GM23338 (cell line): ENCODE data around the gene MYOF. TPM values are rescaled to one million over a fixed set of nuclear protein-coding genes. Genes with fewer than 3 reads are reported as not detected.

ENCODE experiments used
- ATAC-seq: fragments of 200-7000 bp; cut with Tn5 transposase; 3 replicates; pipeline ENCODE4 v1.9.1; 2020
- DNase-seq: peaks from one replicate; pipeline ENCODE4 v3.0.0-alpha.2; 2015; ENCODE audit warnings: low spot score
- H2AFZ ChIP-seq: fragments of 200-600 bp; sonication (generic); 2 replicates; pipeline ENCODE4 v1.8.0; 2016; ENCODE audit warnings: antibody characterized with exemption, mild to moderate bottlenecking, moderate library complexity
- H3F3A ChIP-seq: fragments of 200-600 bp; sonication (generic); replicated peaks from 2 replicates; pipeline ENCODE4 v1.8.0; 2017; ENCODE audit warnings: antibody characterized with exemption, mixed run types, low read depth
- H3K27ac ChIP-seq: fragments of 200-600 bp; sonication (generic); 2 replicates; pipeline ENCODE4 v1.6.1; 2016; ENCODE audit warnings: low read depth
- H3K27me3 ChIP-seq: fragments of 200-600 bp; sonication (generic); 2 replicates; pipeline ENCODE4 v1.8.0; 2016; ENCODE audit warnings: mild to moderate bottlenecking, mixed run types, moderate library complexity; ENCODE audit not compliant: insufficient read depth
- H3K36me3 ChIP-seq: fragments of 200-600 bp; sonication (generic); 2 replicates; pipeline ENCODE4 v1.8.0; 2016; ENCODE audit warnings: mild to moderate bottlenecking; ENCODE audit not compliant: insufficient read depth
- H3K4me1 ChIP-seq: fragments of 200-600 bp; sonication (generic); 2 replicates; pipeline ENCODE4 v1.8.0; 2016; ENCODE audit warnings: mild to moderate bottlenecking, moderate library complexity; ENCODE audit not compliant: insufficient read depth
- H3K4me2 ChIP-seq: fragments of 200-600 bp; sonication (generic); 2 replicates; pipeline ENCODE4 v1.7.1; 2017; ENCODE audit warnings: mixed run types
- H3K4me3 ChIP-seq: fragments of 200-600 bp; sonication (generic); 2 replicates; pipeline ENCODE4 v1.6.1; 2016; ENCODE audit warnings: mixed run types
- H3K79me2 ChIP-seq: fragments of 200-600 bp; sonication (generic); replicated peaks from 2 replicates; pipeline ENCODE4 v1.8.0; 2017; ENCODE audit warnings: mild to moderate bottlenecking; ENCODE audit not compliant: insufficient read depth
- H3K9me2 ChIP-seq: fragments of 200-600 bp; sonication (generic); 2 replicates; pipeline ENCODE4 v1.8.0; 2017; ENCODE audit not compliant: insufficient read depth
- H4K20me1 ChIP-seq: fragments of 200-600 bp; sonication (generic); replicated peaks from 2 replicates; pipeline ENCODE4 v1.8.0; 2017; ENCODE audit warnings: mild to moderate bottlenecking; ENCODE audit not compliant: insufficient read depth
- H3K27ac Mint-ChIP-seq: 2 replicates; pipeline ENCODE4 v1.8.0; 2020; ENCODE audit warnings: inconsistent platforms, mild to moderate bottlenecking, moderate library complexity, mixed read lengths
- H3K27me3 Mint-ChIP-seq: 3 replicates; pipeline ENCODE4 v1.8.0; 2022; ENCODE audit warnings: low read depth, mild to moderate bottlenecking, moderate library complexity, mixed read lengths, inconsistent platforms; ENCODE audit not compliant: insufficient read depth, poor library complexity
- H3K36me3 Mint-ChIP-seq: 3 replicates; pipeline ENCODE4 v1.8.0; 2021; ENCODE audit warnings: low read depth, mild to moderate bottlenecking, inconsistent platforms, moderate library complexity, mixed read lengths
- H3K4me1 Mint-ChIP-seq: 3 replicates; pipeline ENCODE4 v1.8.0; 2020; ENCODE audit warnings: mild to moderate bottlenecking, inconsistent platforms, mixed read lengths
- H3K4me3 Mint-ChIP-seq: 3 replicates; pipeline ENCODE4 v1.8.0; 2021; ENCODE audit warnings: moderate library complexity, mild to moderate bottlenecking, inconsistent platforms, mixed read lengths
- H3K9me3 Mint-ChIP-seq: 3 replicates; pipeline ENCODE4 v1.8.0; 2020; ENCODE audit warnings: moderate library complexity, mild to moderate bottlenecking, inconsistent platforms, mixed read lengths
- CREB1 ChIP-seq: fragments of 250-450 bp; sonication (Bioruptor Pico); IDR thresholded peaks from 2 replicates; pipeline ENCODE4 v1.5.0; 2020; ENCODE audit warnings: low read depth, mild to moderate bottlenecking, moderate library complexity
- ETS1 ChIP-seq: IDR thresholded peaks from 2 replicates; pipeline ENCODE4 v1.6.1; 2016; ENCODE audit warnings: antibody characterized with exemption
- EZH2 ChIP-seq: fragments of 200-600 bp; sonication (generic); IDR thresholded peaks from one replicate; pipeline ENCODE4 v1.8.0; 2017; ENCODE audit warnings: antibody characterized with exemption, mild to moderate bottlenecking, low read depth; ENCODE audit not compliant: unreplicated experiment
- EZH2phosphoT487 ChIP-seq: fragments of 200-600 bp; sonication (generic); IDR thresholded peaks from one replicate; pipeline ENCODE4 v1.8.1; 2018; ENCODE audit warnings: antibody characterized with exemption; ENCODE audit not compliant: unreplicated experiment
- JUNB ChIP-seq: IDR thresholded peaks from one replicate; pipeline ENCODE4 v1.6.1; 2016; ENCODE audit warnings: antibody characterized with exemption; ENCODE audit not compliant: unreplicated experiment
- NANOG ChIP-seq: IDR thresholded peaks from 2 replicates; pipeline ENCODE4 v1.6.1; 2016; ENCODE audit warnings: antibody characterized with exemption, borderline replicate concordance
- POLR2AphosphoS5 ChIP-seq: IDR thresholded peaks from 2 replicates; pipeline ENCODE4 v1.6.1; 2016; ENCODE audit warnings: antibody characterized with exemption, low read depth
- STAT1 ChIP-seq: IDR thresholded peaks from one replicate; pipeline ENCODE4 v1.6.1; 2016; ENCODE audit warnings: antibody characterized with exemption; ENCODE audit not compliant: unreplicated experiment
- ZNF114 ChIP-seq: fragments of 250-450 bp; sonication (Bioruptor Pico); IDR thresholded peaks from 2 replicates; pipeline ENCODE4 v1.5.0; 2020; ENCODE audit warnings: mild to moderate bottlenecking, moderate library complexity
- ZNF331 ChIP-seq: fragments of 250-450 bp; sonication (Bioruptor Pico); IDR thresholded peaks from 2 replicates; pipeline ENCODE4 v1.5.0; 2020; ENCODE audit warnings: low read depth, mild to moderate bottlenecking, moderate library complexity
- ZNF462 ChIP-seq: fragments of 250-450 bp; sonication (Bioruptor Pico); IDR thresholded peaks from 2 replicates; pipeline ENCODE4 v1.5.0; 2020; ENCODE audit warnings: mild to moderate bottlenecking, moderate library complexity
- polyA plus RNA-seq: library from polyadenylated mRNA; unstranded; fragments of >200 nt; fragmentation: Nextera tagmentation; extraction: Ambion mirVana; gene quantifications from 2 replicates; pipeline ENCODE4 v1.2.1, GENCODE V29; 2016
- total RNA-seq: library from RNA; depleted of rRNA; stranded (reverse); fragments of >200 nt; shearing (Covaris generic); gene quantifications from 2 replicates; pipeline ENCODE4 v1.2.3, GENCODE V29; 2014
- TF ChIP-seq, protein P1 (sequence below): IDR thresholded peaks from one replicate; pipeline ENCODE4 v1.6.1; 2018; ENCODE audit warnings: antibody characterized with exemption; ENCODE audit not compliant: unreplicated experiment
- TF ChIP-seq, protein P2 (sequence below), 2 experiments: fragments of 200-600 bp in 1 of 2; sonication (generic) in 1 of 2; conservative IDR thresholded peaks; 2 replicates each; pipeline versions ENCODE4 v1.5.1 to v1.6.1; 2016 to 2017; ENCODE audit warnings: antibody characterized with exemption in 2 of 2, low read depth in 2 of 2, mild to moderate bottlenecking in 2 of 2, moderate library complexity in 1 of 2

Gene MYOF
- total and polyA plus RNA-seq, 2 experiments from 2014 or later, result 0.82 to 1.4 TPM

DNA sequence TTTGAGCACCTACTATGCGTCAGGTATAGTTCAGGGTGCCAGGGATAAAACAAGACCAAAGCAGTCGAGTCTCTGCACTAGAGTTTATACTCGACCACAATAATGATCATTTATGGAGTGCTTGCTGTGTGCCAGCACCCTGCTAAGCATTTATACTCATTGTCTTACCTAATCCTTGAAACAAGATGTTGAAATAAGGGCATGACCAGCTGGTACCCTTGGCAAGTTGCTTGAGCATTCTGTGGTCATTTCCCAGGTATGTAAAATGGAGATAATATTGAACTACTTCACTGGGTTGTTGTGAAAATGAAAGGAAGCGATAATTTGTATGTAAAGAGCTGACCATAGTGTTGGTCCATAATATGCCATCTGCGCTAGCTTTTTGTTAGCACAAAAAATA lies 223.0 kb downstream of the MYOF start:
- TF ChIP-seq CREB1 (CRISPR knock-in tag) (no peak), ZNF114 (no peak), POLR2AphosphoS5 (no peak), ZNF331 (CRISPR knock-in tag) (no peak), NANOG (no peak), EZH2 (no peak), ETS1 (no peak), STAT1 (no peak), ZNF462 (no peak), JUNB (no peak), EZH2phosphoT487 (no peak)
- TF ChIP-seq, protein P1, sequence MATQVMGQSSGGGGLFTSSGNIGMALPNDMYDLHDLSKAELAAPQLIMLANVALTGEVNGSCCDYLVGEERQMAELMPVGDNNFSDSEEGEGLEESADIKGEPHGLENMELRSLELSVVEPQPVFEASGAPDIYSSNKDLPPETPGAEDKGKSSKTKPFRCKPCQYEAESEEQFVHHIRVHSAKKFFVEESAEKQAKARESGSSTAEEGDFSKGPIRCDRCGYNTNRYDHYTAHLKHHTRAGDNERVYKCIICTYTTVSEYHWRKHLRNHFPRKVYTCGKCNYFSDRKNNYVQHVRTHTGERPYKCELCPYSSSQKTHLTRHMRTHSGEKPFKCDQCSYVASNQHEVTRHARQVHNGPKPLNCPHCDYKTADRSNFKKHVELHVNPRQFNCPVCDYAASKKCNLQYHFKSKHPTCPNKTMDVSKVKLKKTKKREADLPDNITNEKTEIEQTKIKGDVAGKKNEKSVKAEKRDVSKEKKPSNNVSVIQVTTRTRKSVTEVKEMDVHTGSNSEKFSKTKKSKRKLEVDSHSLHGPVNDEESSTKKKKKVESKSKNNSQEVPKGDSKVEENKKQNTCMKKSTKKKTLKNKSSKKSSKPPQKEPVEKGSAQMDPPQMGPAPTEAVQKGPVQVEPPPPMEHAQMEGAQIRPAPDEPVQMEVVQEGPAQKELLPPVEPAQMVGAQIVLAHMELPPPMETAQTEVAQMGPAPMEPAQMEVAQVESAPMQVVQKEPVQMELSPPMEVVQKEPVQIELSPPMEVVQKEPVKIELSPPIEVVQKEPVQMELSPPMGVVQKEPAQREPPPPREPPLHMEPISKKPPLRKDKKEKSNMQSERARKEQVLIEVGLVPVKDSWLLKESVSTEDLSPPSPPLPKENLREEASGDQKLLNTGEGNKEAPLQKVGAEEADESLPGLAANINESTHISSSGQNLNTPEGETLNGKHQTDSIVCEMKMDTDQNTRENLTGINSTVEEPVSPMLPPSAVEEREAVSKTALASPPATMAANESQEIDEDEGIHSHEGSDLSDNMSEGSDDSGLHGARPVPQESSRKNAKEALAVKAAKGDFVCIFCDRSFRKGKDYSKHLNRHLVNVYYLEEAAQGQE, result no peak
- TF ChIP-seq, protein P2, sequence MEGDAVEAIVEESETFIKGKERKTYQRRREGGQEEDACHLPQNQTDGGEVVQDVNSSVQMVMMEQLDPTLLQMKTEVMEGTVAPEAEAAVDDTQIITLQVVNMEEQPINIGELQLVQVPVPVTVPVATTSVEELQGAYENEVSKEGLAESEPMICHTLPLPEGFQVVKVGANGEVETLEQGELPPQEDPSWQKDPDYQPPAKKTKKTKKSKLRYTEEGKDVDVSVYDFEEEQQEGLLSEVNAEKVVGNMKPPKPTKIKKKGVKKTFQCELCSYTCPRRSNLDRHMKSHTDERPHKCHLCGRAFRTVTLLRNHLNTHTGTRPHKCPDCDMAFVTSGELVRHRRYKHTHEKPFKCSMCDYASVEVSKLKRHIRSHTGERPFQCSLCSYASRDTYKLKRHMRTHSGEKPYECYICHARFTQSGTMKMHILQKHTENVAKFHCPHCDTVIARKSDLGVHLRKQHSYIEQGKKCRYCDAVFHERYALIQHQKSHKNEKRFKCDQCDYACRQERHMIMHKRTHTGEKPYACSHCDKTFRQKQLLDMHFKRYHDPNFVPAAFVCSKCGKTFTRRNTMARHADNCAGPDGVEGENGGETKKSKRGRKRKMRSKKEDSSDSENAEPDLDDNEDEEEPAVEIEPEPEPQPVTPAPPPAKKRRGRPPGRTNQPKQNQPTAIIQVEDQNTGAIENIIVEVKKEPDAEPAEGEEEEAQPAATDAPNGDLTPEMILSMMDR (conservative IDR thresholded peaks at IDR 0.05; ENCODE audit: low read depth in 2 of 2), result no peak

More for the DNA sequence above, 223.0 kb downstream of the MYOF start:
- Mint-ChIP-seq H3K27ac (no peak overlapping the region), H3K36me3 (peaks cover 3% of the 10 kb centered on the region; the same call in 2 of the 3 replicates), H3K27me3 (no peaks in the 10 kb centered on the region), H3K9me3 (peaks cover 2% of the 10 kb centered on the region; the same call in 1 of the 3 replicates), H3K4me3 (no peak overlapping the region), H3K4me1 (peaks cover 3% of the 10 kb centered on the region; the same call in 1 of the 3 replicates)
- Histone ChIP-seq H3K27ac (no peak overlapping the region), H3K9me2 (peaks cover 14% of the 10 kb centered on the region), H2AFZ (peak overlapping the region; percentile 63; the same call in 1 of the 2 replicates), H3K4me1 (peaks cover 21% of the 10 kb centered on the region; the same call in 1 of the 2 replicates), H3K4me2 (no peak overlapping the region), H3K4me3 (no peak overlapping the region), H3K36me3 (no peaks in the 10 kb centered on the region), H3K27me3 (no peaks in the 10 kb centered on the region), H3K79me2 (no peaks in the 10 kb centered on the region), H4K20me1 (no peaks in the 10 kb centered on the region), H3F3A (no peaks in the 10 kb centered on the region)
- no peak for ATAC-seq
- no peak for DNase-seq
